Body of pancreas (tissue), 4 donors: ENCODE measurements around the gene SP100.

Experiments
- CTCF ChIP-seq, 7 experiments: fragments of 450-650 bp in 4 of 7; fragments of 200-600 bp in 3 of 7; sonication (generic) in 3 of 7; IDR thresholded peaks; one replicate each; pipeline ENCODE4 v1.5.1; 2016 to 2019; ENCODE audit warnings: antibody characterized with exemption in 7 of 7
- POLR2A ChIP-seq, 3 donors: fragments of 450-650 bp; IDR thresholded peaks; one replicate each; pipeline ENCODE4 v1.6.1; 2016; ENCODE audit warnings: antibody characterized with exemption in 3 of 3, mild to moderate bottlenecking in 2 of 3

- TF ChIP-seq CTCF (IDR thresholded peaks at IDR 0.05) = no peak
- peak; percentile 24 to 75 (median 70) for TF ChIP-seq POLR2A (IDR thresholded peaks at IDR 0.05)
Observed at GRCh38 chr2:230411570-230412370, 4.2 kb upstream of the SP100 start.
